Measurements from ENCODE around the gene LRRC34.

LRRC34 gene

GRCh38 chr3:169746924-169747323 lies 65.8 kb downstream of the LRRC34 start:
- no peaks in the 10 kb centered on the region for H3K27me3 ChIP-seq
- no peak overlapping the region; a peak in 1 of 22 replicates for H3K4me2 ChIP-seq
- H3K4me1 ChIP-seq, result peaks cover 0 to 10% (median 0%) of the 10 kb centered on the region in 10 experiments; a peak in 5 of 20 replicates
- TF ChIP-seq Cebpa-rat (IDR thresholded peaks at IDR 0.05), result no peak
- H4K20me1 ChIP-seq, result no peaks in the 10 kb centered on the region
- H3K36me3 ChIP-seq, result no peaks in the 10 kb centered on the region
- H3K9me3 ChIP-seq (replicated peaks in 1 of 11), result no peaks in the 10 kb centered on the region
- H3K4me3 ChIP-seq, result no peak overlapping the region
- H3K9ac ChIP-seq, result no peak overlapping the region
- no peak overlapping the region for H3K27ac ChIP-seq

- no peak overlapping the region for H3K27ac ChIP-seq
- H3K27me3 ChIP-seq, result no peaks in the 10 kb centered on the region
- no peak overlapping the region for H3K9ac ChIP-seq
- no peaks in the 10 kb centered on the region for H4K20me1 ChIP-seq
- no peaks in the 10 kb centered on the region for H3K9me3 ChIP-seq (replicated peaks in 1 of 11)
- H3K4me2 ChIP-seq, result no peak overlapping the region
- no peak for TF ChIP-seq Cebpa-rat (IDR thresholded peaks at IDR 0.05)
- no peaks in the 10 kb centered on the region for H3K36me3 ChIP-seq
- no peak overlapping the region for H3K4me3 ChIP-seq
- H3K4me1 ChIP-seq, result peaks cover 0 to 10% (median 0%) of the 10 kb centered on the region in 10 experiments; a peak in 5 of 20 replicates
Observed at GRCh38 chr3:169744366-169745054, 68.2 kb downstream of the LRRC34 start.
